KOPT-K1 (cell line): Measurements from ENCODE around the gene KRTAP5-10.
"Not testable (repeated sequence)": the region's sequence is repeated elsewhere in the genome, so short reads cannot be mapped to it uniquely, and the experiment has no call there.

Experiments
- H3K27ac ChIP-seq: fragments of 200-600 bp; sonication (generic); 2 replicates; pipeline ENCODE4 v1.5.1; 2016; ENCODE audit warnings: antibody characterized with exemption, mild to moderate bottlenecking, low read depth, low read length; ENCODE audit not compliant: poor library complexity, severe bottlenecking
- H3K36me3 ChIP-seq: fragments of 200-600 bp; sonication (generic); 2 replicates; pipeline ENCODE4 v1.5.1; 2017; ENCODE audit warnings: antibody characterized with exemption, mild to moderate bottlenecking, low read length, moderate library complexity; ENCODE audit not compliant: insufficient read depth
- H3K9me3 ChIP-seq: fragments of 200-600 bp; sonication (generic); 2 replicates; pipeline ENCODE4 v1.5.1; 2017; ENCODE audit warnings: antibody characterized with exemption, low read length, mild to moderate bottlenecking; ENCODE audit not compliant: insufficient read depth, poor library complexity, severe bottlenecking

The KRTAP5-10 gene

DNA sequence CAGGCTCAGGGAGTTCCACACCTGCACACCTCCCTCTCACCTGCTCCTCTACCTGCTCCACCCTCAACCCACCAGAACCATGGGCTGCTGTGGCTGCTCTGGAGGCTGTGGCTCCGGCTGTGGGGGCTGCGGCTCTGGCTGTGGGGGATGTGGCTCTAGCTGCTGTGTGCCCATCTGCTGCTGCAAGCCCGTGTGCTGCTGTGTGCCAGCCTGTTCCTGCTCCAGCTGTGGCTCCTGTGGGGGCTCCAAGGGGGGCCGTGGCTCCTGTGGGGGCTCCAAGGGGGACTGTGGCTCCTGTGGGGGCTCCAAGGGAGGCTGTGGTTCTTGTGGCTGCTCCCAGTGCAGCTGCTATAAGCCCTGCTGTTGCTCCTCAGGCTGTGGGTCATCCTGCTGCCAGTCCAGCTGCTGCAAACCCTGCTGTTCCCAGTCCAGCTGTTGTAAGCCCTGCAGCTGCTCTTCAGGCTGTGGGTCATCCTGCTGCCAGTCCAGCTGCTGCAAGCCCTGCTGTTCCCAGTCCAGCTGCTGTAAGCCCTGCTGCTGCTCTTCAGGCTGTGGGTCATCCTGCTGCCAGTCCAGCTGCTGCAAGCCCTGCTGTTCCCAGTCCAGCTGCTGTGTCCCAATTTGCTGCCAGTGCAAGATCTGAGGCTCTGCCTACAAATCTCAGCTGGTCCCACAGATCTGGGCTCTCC, 27.2 kb upstream of the KRTAP5-10 start, which contains the start of gene KRTAP5-8:
TSS of gene KRTAP5-8 (plus strand) at position 49 of the 689 bp plus-strand sequence. CDS start at position 80, 31 bp downstream.
- peaks cover 27% of the 10 kb centered on the region for H3K9me3 ChIP-seq
- H3K27ac ChIP-seq, H3K36me3 ChIP-seq: not testable (repeated sequence)

DNA sequence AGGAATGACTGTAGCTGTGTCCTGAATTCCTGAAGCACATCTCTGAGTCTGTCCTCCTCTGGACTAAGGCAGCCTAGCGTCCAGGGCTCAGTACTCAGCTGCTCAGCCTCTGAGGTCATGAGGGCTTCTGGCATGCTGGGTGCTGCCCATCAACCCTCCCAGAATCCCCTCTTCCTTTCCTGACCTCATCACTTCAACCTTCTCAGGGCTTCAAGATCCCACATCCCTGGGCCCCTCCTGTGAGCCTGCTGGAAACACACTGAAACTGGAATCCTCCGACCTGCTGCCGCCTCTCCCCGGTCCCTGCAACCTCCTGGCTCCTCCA, 26.7 kb upstream of the KRTAP5-10 start:
- H3K27ac ChIP-seq = no peak overlapping the region
- peaks cover 27% of the 10 kb centered on the region for H3K9me3 ChIP-seq
- H3K36me3 ChIP-seq = no peaks in the 10 kb centered on the region

DNA sequence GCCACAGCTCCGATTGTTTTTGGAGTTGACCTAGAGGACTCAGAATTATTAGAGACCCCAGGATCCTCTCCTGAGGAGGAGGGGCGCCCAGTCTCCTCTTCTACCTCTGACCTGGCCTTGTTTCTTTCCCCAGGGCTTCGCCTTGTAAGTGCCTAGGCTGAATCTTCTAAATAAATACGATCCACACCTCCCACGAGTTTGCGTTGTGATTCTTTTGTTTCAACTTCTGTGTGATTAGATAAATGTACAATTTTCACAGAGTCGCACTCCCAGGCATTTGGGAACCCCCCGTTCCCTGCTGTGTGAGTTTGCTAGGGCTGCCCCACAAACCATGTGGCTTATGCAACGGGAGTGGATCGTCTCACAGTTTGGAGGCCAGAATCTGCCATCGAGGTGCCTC, 26.3 kb upstream of the KRTAP5-10 start:
- Histone ChIP-seq H3K27ac (no peak overlapping the region), H3K36me3 (no peaks in the 10 kb centered on the region), H3K9me3 (peaks cover 27% of the 10 kb centered on the region)

DNA sequence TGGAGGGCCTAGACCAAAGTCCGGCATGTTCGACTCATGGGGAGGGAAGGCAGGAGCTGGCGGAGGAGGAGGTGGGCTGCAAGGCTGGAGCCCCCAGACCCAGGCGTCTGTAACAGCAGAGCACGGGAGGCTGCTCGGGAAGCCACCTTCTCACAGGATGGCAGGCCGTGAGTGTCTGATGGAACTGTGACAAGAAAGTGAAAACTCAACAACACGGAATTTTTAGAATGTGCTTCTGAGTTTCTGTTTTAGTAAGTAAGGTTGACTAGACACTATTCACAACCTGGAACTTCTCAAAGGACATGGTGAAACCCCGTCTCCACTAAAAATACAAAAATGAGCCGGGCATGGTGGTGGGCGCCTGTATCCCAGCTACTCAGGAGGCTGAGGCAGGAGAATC, 25.4 kb upstream of the KRTAP5-10 start:
- H3K27ac ChIP-seq, H3K36me3 ChIP-seq: not testable (repeated sequence)
- H3K9me3 ChIP-seq = peaks cover 27% of the 10 kb centered on the region

DNA sequence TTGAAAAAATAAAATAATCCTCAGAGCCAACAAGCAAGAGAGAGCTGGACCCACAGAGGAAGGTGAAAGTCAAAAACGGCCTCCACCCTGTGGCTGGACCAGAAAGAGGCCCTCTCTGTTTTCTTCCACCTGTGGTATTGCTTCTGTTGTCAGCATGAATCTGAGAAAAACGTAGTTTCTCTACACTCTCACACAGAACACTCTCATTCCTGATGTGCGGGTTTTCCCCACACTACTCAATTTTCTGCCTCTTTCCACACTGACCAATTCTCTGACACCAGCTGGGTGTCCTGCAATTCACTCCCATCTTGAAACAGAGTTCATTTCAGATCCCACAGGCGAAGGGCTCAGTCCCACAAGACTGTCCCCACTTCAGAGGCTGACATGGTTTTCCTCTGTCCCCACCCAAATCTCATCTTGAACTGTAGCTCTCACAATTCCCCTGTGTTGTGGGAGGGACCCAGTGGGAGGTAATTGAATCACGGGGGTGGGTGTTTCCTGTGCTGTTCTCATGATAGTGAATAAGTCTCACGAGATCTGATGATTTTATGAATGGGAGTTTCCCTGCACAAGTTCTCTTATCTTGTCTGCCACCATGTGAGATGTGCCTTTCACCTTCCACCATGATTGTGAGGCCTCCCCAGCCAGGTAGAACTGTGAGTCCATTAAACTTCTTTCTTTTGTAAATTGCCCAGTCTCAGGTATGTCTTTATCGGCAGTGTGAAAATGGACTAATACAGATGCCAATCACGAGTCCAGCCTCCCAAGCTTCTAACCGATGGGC, 24.6 kb upstream of the KRTAP5-10 start:
- H3K36me3 ChIP-seq, H3K27ac ChIP-seq: not testable (repeated sequence)
- H3K9me3 ChIP-seq = peaks cover 27% of the 10 kb centered on the region

DNA sequence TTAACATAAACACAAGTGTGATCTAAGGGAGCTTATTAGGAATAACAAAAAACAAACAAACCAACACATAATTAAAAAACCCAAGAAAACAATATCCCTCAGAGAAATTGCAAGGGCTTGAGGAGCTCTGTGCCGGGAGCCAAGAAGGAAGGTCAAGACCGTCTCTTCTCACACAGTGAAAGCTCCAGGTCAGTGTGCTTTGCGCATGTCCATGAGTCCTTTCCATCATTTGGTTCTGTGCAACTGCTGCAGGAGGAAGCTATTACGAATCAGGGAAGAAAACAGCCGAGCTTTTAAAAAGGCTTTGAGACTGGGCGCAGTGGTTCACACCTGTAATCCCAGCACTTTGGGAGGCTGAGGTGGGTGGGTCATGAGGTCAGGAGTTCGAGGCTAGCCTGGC, 23.0 kb upstream of the KRTAP5-10 start:
- Histone ChIP-seq H3K36me3 (no peaks in the 10 kb centered on the region), H3K27ac (no peak overlapping the region), H3K9me3 (peaks cover 27% of the 10 kb centered on the region)

DNA sequence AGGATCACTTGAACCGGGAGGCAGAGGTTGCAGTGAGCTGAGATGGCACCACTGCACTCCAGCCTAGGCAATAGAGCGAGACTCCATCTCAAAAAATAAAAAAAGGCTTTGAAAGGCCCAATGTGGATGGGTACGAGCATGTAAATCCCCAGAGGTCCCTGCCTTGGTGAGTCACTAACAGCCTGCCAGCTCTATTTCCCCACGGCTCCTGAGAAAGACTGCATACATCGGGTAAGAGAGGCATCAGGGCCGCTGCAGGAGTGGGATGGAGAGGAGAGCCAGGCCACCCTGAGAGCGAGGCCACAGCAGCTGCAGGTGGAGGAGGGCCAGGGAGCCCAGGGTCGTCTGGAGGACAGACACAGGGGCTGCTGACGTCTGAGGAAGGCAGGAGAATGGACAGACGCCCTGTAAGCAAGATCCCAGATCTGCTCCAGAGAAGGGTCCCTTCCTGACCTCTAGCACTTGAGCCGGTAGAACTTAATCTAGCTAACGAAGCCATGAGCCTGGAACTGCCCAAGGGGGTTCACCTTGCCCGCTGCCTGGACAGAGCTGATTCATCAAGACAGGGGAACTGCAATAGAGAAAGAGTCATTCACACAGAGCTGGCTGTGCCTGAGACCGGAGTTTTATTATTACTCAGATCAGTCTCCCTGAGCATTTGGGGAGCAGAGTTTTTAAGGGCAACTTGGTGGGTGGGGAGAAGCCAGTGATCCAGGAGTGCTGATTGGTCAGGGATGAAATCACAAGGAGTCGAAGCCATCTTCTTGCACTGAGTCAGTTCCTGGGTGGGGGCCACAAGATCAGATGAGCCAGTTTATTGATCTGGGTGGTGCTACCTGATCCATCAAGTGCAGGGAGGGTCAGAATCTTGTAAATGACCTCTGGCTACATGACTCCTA, 22.2 kb upstream of the KRTAP5-10 start:
- Histone ChIP-seq H3K36me3 (no peaks in the 10 kb centered on the region), H3K9me3 (peaks cover 27% of the 10 kb centered on the region), H3K27ac (no peak overlapping the region)

DNA sequence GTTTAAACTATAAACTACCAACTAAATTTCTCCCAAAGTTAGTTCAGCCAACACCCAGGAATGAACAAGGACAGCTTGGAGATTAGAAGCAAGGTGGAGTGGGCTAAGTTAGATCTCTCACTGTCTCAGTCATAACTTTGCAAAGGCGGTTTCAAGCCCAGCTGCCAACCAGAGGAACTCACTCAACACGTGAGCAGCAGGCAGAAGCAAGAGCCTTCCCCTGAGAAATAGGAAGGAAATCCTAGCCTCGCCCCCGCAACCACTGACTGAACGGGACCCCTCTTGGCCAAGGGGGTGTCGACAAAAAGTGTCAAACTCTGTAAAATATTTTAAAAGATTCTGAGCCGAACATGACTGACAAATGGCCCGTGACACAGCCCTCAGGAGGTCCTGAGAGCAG, 21.5 kb upstream of the KRTAP5-10 start:
- H3K9me3 ChIP-seq = peaks cover 27% of the 10 kb centered on the region
- H3K36me3 ChIP-seq = no peaks in the 10 kb centered on the region
- H3K27ac ChIP-seq = no peak overlapping the region

DNA sequence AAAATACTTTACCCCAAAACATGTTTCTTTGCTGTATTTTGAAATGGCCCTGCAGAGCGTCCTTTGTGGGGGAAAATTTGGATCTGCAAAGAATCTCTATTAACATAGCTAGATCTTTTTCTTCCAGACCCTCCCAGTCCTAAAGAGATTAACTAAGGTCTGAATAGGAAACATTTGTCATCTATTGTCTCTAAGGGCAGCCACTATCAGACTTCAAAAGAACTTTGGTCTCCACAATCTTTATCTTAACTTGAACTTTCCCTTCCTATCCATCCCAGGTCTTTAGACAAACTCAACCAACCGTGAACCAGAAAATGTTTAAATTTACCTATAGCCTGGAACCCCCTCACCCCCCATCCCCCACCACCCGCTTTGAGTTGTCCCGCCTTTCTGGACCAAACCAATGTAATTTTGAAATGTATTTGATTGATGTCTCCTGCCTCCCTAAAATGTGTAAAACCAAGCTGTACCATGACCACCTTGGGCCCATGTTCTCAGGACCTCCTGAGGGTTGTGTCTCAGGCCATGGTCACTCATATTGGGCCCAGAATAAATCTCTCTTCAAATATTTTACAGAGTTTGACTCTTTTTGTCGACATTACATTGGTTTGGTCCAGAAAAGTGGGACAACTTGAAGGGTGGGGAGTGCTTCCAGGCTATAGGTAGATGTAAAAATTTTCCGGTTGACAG, 20.7 kb upstream of the KRTAP5-10 start:
- Histone ChIP-seq H3K36me3 (no peaks in the 10 kb centered on the region), H3K27ac (no peak overlapping the region), H3K9me3 (peaks cover 21% of the 10 kb centered on the region)

DNA sequence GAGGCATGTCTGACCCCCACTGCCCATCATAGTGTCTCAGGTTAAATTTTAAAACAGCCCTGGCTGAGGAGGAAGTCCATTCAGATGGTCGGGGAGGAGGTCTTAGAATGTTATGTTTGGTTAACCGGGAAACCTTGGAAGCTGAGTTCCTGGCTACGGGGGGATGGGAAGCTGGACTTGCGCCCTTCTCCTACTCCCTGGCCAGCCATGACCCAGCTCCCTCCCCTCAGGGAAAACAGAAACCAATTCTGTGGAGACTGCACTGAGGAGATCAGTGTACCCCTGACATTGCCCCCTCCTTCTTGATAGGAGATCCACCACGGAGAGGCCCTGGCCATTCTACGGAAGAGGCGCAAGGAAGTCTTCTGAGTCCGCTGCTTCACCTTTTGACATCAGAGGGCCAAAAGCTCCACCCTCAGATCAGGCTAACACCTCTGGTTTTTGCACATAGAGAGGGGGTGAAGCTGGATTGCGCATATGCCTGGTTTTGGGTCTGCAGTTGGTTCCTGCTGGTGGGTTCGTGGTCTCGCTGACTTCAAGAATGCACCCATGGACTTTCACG, 19.9 kb upstream of the KRTAP5-10 start:
- no peaks in the 10 kb centered on the region for H3K36me3 ChIP-seq
- peaks cover 15% of the 10 kb centered on the region for H3K9me3 ChIP-seq
- H3K27ac ChIP-seq = no peak overlapping the region

DNA sequence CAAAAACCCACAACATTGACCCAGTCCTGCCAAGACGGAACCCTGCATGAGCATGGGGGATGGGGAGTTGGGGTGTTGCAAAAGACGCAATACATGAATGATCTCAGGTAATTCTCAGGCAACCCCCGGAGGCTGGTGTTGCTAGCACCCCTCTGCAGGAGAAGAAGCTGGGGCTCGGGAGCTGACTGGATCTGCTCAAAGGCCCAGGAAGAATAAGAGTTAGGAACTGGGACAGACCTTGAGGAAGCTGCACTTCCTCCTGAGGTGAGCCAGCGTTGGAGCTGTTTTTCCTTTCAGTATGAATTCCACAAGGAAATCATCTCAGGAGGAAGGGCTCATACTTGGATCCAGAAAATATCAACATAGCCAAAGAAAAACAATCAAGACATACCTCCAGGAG, 17.2 kb upstream of the KRTAP5-10 start, which contains the start of gene KRTAP5-9:
TSS of gene KRTAP5-9 (plus strand) at position 301 of the 400 bp plus-strand sequence. CDS start 238 bp downstream, outside the sequence.
- Histone ChIP-seq H3K9me3 (no peaks in the 10 kb centered on the region), H3K36me3 (no peaks in the 10 kb centered on the region), H3K27ac (no peak within 1 kb of the TSS)

DNA sequence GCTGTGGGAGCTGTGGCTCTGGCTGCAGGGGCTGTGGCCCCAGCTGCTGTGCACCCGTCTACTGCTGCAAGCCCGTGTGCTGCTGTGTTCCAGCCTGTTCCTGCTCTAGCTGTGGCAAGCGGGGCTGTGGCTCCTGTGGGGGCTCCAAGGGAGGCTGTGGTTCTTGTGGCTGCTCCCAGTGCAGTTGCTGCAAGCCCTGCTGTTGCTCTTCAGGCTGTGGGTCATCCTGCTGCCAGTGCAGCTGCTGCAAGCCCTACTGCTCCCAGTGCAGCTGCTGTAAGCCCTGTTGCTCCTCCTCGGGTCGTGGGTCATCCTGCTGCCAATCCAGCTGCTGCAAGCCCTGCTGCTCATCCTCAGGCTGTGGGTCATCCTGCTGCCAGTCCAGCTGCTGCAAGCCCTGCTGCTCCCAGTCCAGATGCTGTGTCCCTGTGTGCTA, 16.6 kb upstream of the KRTAP5-10 start:
- Histone ChIP-seq H3K27ac (no peak overlapping the region), H3K36me3 (no peaks in the 10 kb centered on the region), H3K9me3 (no peaks in the 10 kb centered on the region)

DNA sequence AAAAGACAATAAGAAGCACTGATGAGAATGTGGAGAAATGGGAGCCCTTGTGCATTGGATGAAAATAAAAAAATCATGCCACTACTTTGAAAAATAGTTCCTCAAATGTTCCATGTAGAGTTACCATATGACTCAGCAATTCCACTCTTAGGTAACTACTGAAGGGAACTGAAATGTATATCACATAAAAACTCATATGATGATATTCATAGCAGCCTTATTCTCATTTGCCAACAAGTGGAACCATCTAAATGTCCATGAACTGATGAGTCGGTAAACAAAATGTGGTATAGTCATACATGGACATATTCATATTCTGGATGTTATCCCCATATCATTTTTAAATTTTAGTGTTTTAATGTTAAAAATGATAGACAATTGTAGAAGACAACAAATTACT, 13.7 kb upstream of the KRTAP5-10 start:
- Histone ChIP-seq H3K9me3 (no peaks in the 10 kb centered on the region), H3K36me3 (no peaks in the 10 kb centered on the region), H3K27ac (no peak overlapping the region)

DNA sequence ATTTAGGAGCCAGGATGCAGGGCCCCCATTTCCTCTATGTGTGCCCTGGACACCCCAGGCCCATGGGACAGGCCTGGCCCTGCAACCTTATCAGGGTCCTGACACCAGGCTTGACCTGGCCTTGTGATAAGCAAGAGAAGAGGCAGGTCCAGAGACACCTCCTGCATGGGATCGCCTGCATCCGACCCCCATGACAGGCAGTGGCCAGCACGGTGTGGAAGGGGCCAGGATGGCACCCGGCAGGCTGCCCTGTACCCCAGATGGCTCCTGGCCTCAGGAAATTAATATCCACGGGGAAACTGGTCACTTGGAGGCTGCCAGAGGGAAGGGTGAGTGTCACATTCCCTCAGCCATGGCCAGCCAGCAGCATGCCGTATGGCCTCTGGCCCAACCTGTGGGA, 10.4 kb upstream of the KRTAP5-10 start:
- H3K27ac ChIP-seq = no peak overlapping the region
- H3K36me3 ChIP-seq = no peaks in the 10 kb centered on the region
- no peaks in the 10 kb centered on the region for H3K9me3 ChIP-seq
